ENCODE results near the gene ZNF578. TPM values are rescaled to one million over a fixed set of nuclear protein-coding genes. Genes with fewer than 3 reads are reported as not detected.
A peak's percentile ranks its signal among the peaks of the same experiment; 100 is the strongest.

Gene ZNF578
- total and polyA plus RNA-seq, 2 donors (not counting 1 experiment from before 2014, with no cell fraction given) = 0.81 to 3.7 TPM

GRCh38 chr19:52492201-52492993 lies 39.0 kb downstream of the ZNF578 start:
- peak; percentile 12 for DNase-seq
- intact Hi-C loops (cut with micrococcal nuclease) = no loop called here
- H3K4me3 Mint-ChIP-seq = no peak overlapping the region
- no peaks in the 10 kb centered on the region for H4K20me1 ChIP-seq (ENCODE audit: control insufficient read depth, insufficient read depth, low read length, poor library complexity, severe bottlenecking)
- no peaks in the 10 kb centered on the region for H3K36me3 ChIP-seq (replicated peaks in 1 of 2; ENCODE audit: control extremely low read depth in 1 of 2, control insufficient read depth in 1 of 2, extremely low read depth in 1 of 2, insufficient read depth in 2 of 2, low read length in 1 of 2)
- H2AFZ ChIP-seq (ENCODE audit: insufficient read depth, low read depth, low read length, poor library complexity, severe bottlenecking) = no peak overlapping the region
- no peak for ATAC-seq (ENCODE audit: low read depth)
- H3K9ac ChIP-seq (ENCODE audit: low read length) = no peak overlapping the region
- no peak overlapping the region for H3K4me3 ChIP-seq (ENCODE audit: control extremely low read depth in 1 of 5, extremely low read depth in 1 of 5, insufficient read depth in 1 of 5, low read depth in 2 of 5, low read length in 4 of 5)
- no peak overlapping the region for H3K4me2 ChIP-seq (replicated peaks; ENCODE audit: low read depth, low read length, poor library complexity, severe bottlenecking)
- no peaks in the 10 kb centered on the region for H3K79me2 ChIP-seq (ENCODE audit: control insufficient read depth, insufficient read depth, low read length)
- H3K27ac ChIP-seq (ENCODE audit: low read length in 2 of 2) = no peak overlapping the region
- TF ChIP-seq EZH2 (IDR thresholded peaks at IDR 0.05; ENCODE audit: borderline replicate concordance, insufficient read depth, low read depth, low read length, poor library complexity, severe bottlenecking) = no peak
- TF ChIP-seq, protein P1, sequence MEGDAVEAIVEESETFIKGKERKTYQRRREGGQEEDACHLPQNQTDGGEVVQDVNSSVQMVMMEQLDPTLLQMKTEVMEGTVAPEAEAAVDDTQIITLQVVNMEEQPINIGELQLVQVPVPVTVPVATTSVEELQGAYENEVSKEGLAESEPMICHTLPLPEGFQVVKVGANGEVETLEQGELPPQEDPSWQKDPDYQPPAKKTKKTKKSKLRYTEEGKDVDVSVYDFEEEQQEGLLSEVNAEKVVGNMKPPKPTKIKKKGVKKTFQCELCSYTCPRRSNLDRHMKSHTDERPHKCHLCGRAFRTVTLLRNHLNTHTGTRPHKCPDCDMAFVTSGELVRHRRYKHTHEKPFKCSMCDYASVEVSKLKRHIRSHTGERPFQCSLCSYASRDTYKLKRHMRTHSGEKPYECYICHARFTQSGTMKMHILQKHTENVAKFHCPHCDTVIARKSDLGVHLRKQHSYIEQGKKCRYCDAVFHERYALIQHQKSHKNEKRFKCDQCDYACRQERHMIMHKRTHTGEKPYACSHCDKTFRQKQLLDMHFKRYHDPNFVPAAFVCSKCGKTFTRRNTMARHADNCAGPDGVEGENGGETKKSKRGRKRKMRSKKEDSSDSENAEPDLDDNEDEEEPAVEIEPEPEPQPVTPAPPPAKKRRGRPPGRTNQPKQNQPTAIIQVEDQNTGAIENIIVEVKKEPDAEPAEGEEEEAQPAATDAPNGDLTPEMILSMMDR (IDR thresholded peaks at IDR 0.05) = no peak
- CTCF ChIA-PET = no interaction called here
- POLR2A ChIA-PET = no interaction called here
- WGBS (ENCODE audit: insufficient coverage) = 60% methylated on average over 33 of the region's 37 CpGs
- no peaks in the 10 kb centered on the region for H3K27me3 ChIP-seq (replicated peaks in 1 of 4; ENCODE audit: control extremely low read depth in 1 of 4, control insufficient read depth in 3 of 4, insufficient read depth in 4 of 4, low read length in 3 of 4)
- peaks cover 2% of the 10 kb centered on the region for H3K27me3 Mint-ChIP-seq
- no peaks in the 10 kb centered on the region for H3K4me1 Mint-ChIP-seq
- peaks cover 18% of the 10 kb centered on the region for H3K9me3 Mint-ChIP-seq (ENCODE audit: insufficient read depth)
- no peak overlapping the region for H3K27ac Mint-ChIP-seq
- H3K9me3 ChIP-seq (ENCODE audit: control extremely low read depth in 1 of 3, control insufficient read depth in 2 of 3, insufficient read depth in 1 of 3, low read length in 2 of 3) = peaks cover 1 to 88% (median 26%) of the 10 kb centered on the region in 3 donors
- H3K4me1 ChIP-seq (ENCODE audit: control insufficient read depth in 2 of 2, insufficient read depth in 2 of 2, low read length in 2 of 2) = no peaks in the 10 kb centered on the region

- H3K4me3 Mint-ChIP-seq = no peak overlapping the region
- no peak overlapping the region for H3K27ac ChIP-seq (ENCODE audit: low read length in 2 of 2)
- no peaks in the 10 kb centered on the region for H3K79me2 ChIP-seq (ENCODE audit: control insufficient read depth, insufficient read depth, low read length)
- DNase-seq (no peak), ATAC-seq (ENCODE audit: low read depth) (no peak)
- no peak overlapping the region for H3K4me3 ChIP-seq (ENCODE audit: control extremely low read depth in 1 of 5, extremely low read depth in 1 of 5, insufficient read depth in 1 of 5, low read depth in 2 of 5, low read length in 4 of 5)
- ChIA-PET CTCF (no interaction called here), POLR2A (no interaction called here)
- no peak overlapping the region for H3K9ac ChIP-seq (ENCODE audit: low read length)
- intact Hi-C loops (cut with micrococcal nuclease) = no loop called here
- TF ChIP-seq EZH2 (IDR thresholded peaks at IDR 0.05; ENCODE audit: borderline replicate concordance, insufficient read depth, low read depth, low read length, poor library complexity, severe bottlenecking) = no peak
- TF ChIP-seq, protein P1 (IDR thresholded peaks at IDR 0.05) = no peak
- H3K36me3 ChIP-seq (replicated peaks in 1 of 2; ENCODE audit: control extremely low read depth in 1 of 2, control insufficient read depth in 1 of 2, extremely low read depth in 1 of 2, insufficient read depth in 2 of 2, low read length in 1 of 2) = no peaks in the 10 kb centered on the region
- H4K20me1 ChIP-seq (ENCODE audit: control insufficient read depth, insufficient read depth, low read length, poor library complexity, severe bottlenecking) = no peaks in the 10 kb centered on the region
- WGBS (ENCODE audit: insufficient coverage) = 36% methylated on average over 28 of the region's 28 CpGs
- H3K4me2 ChIP-seq (replicated peaks; ENCODE audit: low read depth, low read length, poor library complexity, severe bottlenecking) = no peak overlapping the region
- no peaks in the 10 kb centered on the region for H3K4me1 Mint-ChIP-seq
- H2AFZ ChIP-seq (ENCODE audit: insufficient read depth, low read depth, low read length, poor library complexity, severe bottlenecking) = no peak overlapping the region
- H3K9me3 Mint-ChIP-seq (ENCODE audit: insufficient read depth) = peaks cover 20% of the 10 kb centered on the region
- H3K4me1 ChIP-seq (ENCODE audit: control insufficient read depth in 2 of 2, insufficient read depth in 2 of 2, low read length in 2 of 2) = no peaks in the 10 kb centered on the region
- peaks cover 2% of the 10 kb centered on the region for H3K27me3 Mint-ChIP-seq
- peaks cover 1 to 83% (median 25%) of the 10 kb centered on the region in 3 donors for H3K9me3 ChIP-seq (ENCODE audit: control extremely low read depth in 1 of 3, control insufficient read depth in 2 of 3, insufficient read depth in 1 of 3, low read length in 2 of 3)
- H3K27ac Mint-ChIP-seq = no peak overlapping the region
- H3K27me3 ChIP-seq (replicated peaks in 1 of 4; ENCODE audit: control extremely low read depth in 1 of 4, control insufficient read depth in 3 of 4, insufficient read depth in 4 of 4, low read length in 3 of 4) = no peaks in the 10 kb centered on the region
Observed at GRCh38 chr19:52492994-52493470, 39.7 kb downstream of the ZNF578 start.

Measured in B cell (primary cell).